GM23338 (cell line): Measurements from ENCODE around the gene TBC1D16. TPM values are rescaled to one million over a fixed set of nuclear protein-coding genes. Genes with fewer than 3 reads are reported as not detected.

Source experiments
- ATAC-seq: fragments of 200-7000 bp; cut with Tn5 transposase; 3 replicates; pipeline ENCODE4 v1.9.1; 2020
- DNase-seq: peaks from one replicate; pipeline ENCODE4 v3.0.0-alpha.2; 2015; ENCODE audit warnings: low spot score
- H2AFZ ChIP-seq: fragments of 200-600 bp; sonication (generic); 2 replicates; pipeline ENCODE4 v1.8.0; 2016; ENCODE audit warnings: antibody characterized with exemption, mild to moderate bottlenecking, moderate library complexity
- H3F3A ChIP-seq: fragments of 200-600 bp; sonication (generic); replicated peaks from 2 replicates; pipeline ENCODE4 v1.8.0; 2017; ENCODE audit warnings: antibody characterized with exemption, mixed run types, low read depth
- H3K27ac ChIP-seq: fragments of 200-600 bp; sonication (generic); 2 replicates; pipeline ENCODE4 v1.6.1; 2016; ENCODE audit warnings: low read depth
- H3K27me3 ChIP-seq: fragments of 200-600 bp; sonication (generic); 2 replicates; pipeline ENCODE4 v1.8.0; 2016; ENCODE audit warnings: mild to moderate bottlenecking, mixed run types, moderate library complexity; ENCODE audit not compliant: insufficient read depth
- H3K36me3 ChIP-seq: fragments of 200-600 bp; sonication (generic); 2 replicates; pipeline ENCODE4 v1.8.0; 2016; ENCODE audit warnings: mild to moderate bottlenecking; ENCODE audit not compliant: insufficient read depth
- H3K4me1 ChIP-seq: fragments of 200-600 bp; sonication (generic); 2 replicates; pipeline ENCODE4 v1.8.0; 2016; ENCODE audit warnings: mild to moderate bottlenecking, moderate library complexity; ENCODE audit not compliant: insufficient read depth
- H3K4me2 ChIP-seq: fragments of 200-600 bp; sonication (generic); 2 replicates; pipeline ENCODE4 v1.7.1; 2017; ENCODE audit warnings: mixed run types
- H3K4me3 ChIP-seq: fragments of 200-600 bp; sonication (generic); 2 replicates; pipeline ENCODE4 v1.6.1; 2016; ENCODE audit warnings: mixed run types
- H3K79me2 ChIP-seq: fragments of 200-600 bp; sonication (generic); replicated peaks from 2 replicates; pipeline ENCODE4 v1.8.0; 2017; ENCODE audit warnings: mild to moderate bottlenecking; ENCODE audit not compliant: insufficient read depth
- H3K9me2 ChIP-seq: fragments of 200-600 bp; sonication (generic); 2 replicates; pipeline ENCODE4 v1.8.0; 2017; ENCODE audit not compliant: insufficient read depth
- H4K20me1 ChIP-seq: fragments of 200-600 bp; sonication (generic); replicated peaks from 2 replicates; pipeline ENCODE4 v1.8.0; 2017; ENCODE audit warnings: mild to moderate bottlenecking; ENCODE audit not compliant: insufficient read depth
- H3K27ac Mint-ChIP-seq: 2 replicates; pipeline ENCODE4 v1.8.0; 2020; ENCODE audit warnings: inconsistent platforms, mild to moderate bottlenecking, moderate library complexity, mixed read lengths
- H3K27me3 Mint-ChIP-seq: 3 replicates; pipeline ENCODE4 v1.8.0; 2022; ENCODE audit warnings: low read depth, mild to moderate bottlenecking, moderate library complexity, mixed read lengths, inconsistent platforms; ENCODE audit not compliant: insufficient read depth, poor library complexity
- H3K36me3 Mint-ChIP-seq: 3 replicates; pipeline ENCODE4 v1.8.0; 2021; ENCODE audit warnings: low read depth, mild to moderate bottlenecking, inconsistent platforms, moderate library complexity, mixed read lengths
- H3K4me1 Mint-ChIP-seq: 3 replicates; pipeline ENCODE4 v1.8.0; 2020; ENCODE audit warnings: mild to moderate bottlenecking, inconsistent platforms, mixed read lengths
- H3K4me3 Mint-ChIP-seq: 3 replicates; pipeline ENCODE4 v1.8.0; 2021; ENCODE audit warnings: moderate library complexity, mild to moderate bottlenecking, inconsistent platforms, mixed read lengths
- H3K9me3 Mint-ChIP-seq: 3 replicates; pipeline ENCODE4 v1.8.0; 2020; ENCODE audit warnings: moderate library complexity, mild to moderate bottlenecking, inconsistent platforms, mixed read lengths
- CREB1 ChIP-seq: fragments of 250-450 bp; sonication (Bioruptor Pico); IDR thresholded peaks from 2 replicates; pipeline ENCODE4 v1.5.0; 2020; ENCODE audit warnings: low read depth, mild to moderate bottlenecking, moderate library complexity
- EZH2 ChIP-seq: fragments of 200-600 bp; sonication (generic); IDR thresholded peaks from one replicate; pipeline ENCODE4 v1.8.0; 2017; ENCODE audit warnings: antibody characterized with exemption, mild to moderate bottlenecking, low read depth; ENCODE audit not compliant: unreplicated experiment
- EZH2phosphoT487 ChIP-seq: fragments of 200-600 bp; sonication (generic); IDR thresholded peaks from one replicate; pipeline ENCODE4 v1.8.1; 2018; ENCODE audit warnings: antibody characterized with exemption; ENCODE audit not compliant: unreplicated experiment
- JUNB ChIP-seq: IDR thresholded peaks from one replicate; pipeline ENCODE4 v1.6.1; 2016; ENCODE audit warnings: antibody characterized with exemption; ENCODE audit not compliant: unreplicated experiment
- NANOG ChIP-seq: IDR thresholded peaks from 2 replicates; pipeline ENCODE4 v1.6.1; 2016; ENCODE audit warnings: antibody characterized with exemption, borderline replicate concordance
- POLR2AphosphoS5 ChIP-seq: IDR thresholded peaks from 2 replicates; pipeline ENCODE4 v1.6.1; 2016; ENCODE audit warnings: antibody characterized with exemption, low read depth
- REST ChIP-seq: IDR thresholded peaks from one replicate; pipeline ENCODE4 v1.6.1; 2018; ENCODE audit warnings: antibody characterized with exemption; ENCODE audit not compliant: unreplicated experiment
- STAT1 ChIP-seq: IDR thresholded peaks from one replicate; pipeline ENCODE4 v1.6.1; 2016; ENCODE audit warnings: antibody characterized with exemption; ENCODE audit not compliant: unreplicated experiment
- ZNF114 ChIP-seq: fragments of 250-450 bp; sonication (Bioruptor Pico); IDR thresholded peaks from 2 replicates; pipeline ENCODE4 v1.5.0; 2020; ENCODE audit warnings: mild to moderate bottlenecking, moderate library complexity
- ZNF331 ChIP-seq: fragments of 250-450 bp; sonication (Bioruptor Pico); IDR thresholded peaks from 2 replicates; pipeline ENCODE4 v1.5.0; 2020; ENCODE audit warnings: low read depth, mild to moderate bottlenecking, moderate library complexity
- polyA plus RNA-seq: library from polyadenylated mRNA; unstranded; fragments of >200 nt; fragmentation: Nextera tagmentation; extraction: Ambion mirVana; gene quantifications from 2 replicates; pipeline ENCODE4 v1.2.1, GENCODE V29; 2016
- total RNA-seq: library from RNA; depleted of rRNA; stranded (reverse); fragments of >200 nt; shearing (Covaris generic); gene quantifications from 2 replicates; pipeline ENCODE4 v1.2.3, GENCODE V29; 2014
- TF ChIP-seq, protein P1 (sequence below): IDR thresholded peaks from 2 replicates; pipeline ENCODE4 v1.6.1; 2016; ENCODE audit warnings: antibody characterized with exemption
- TF ChIP-seq, protein P2 (sequence below), 2 experiments: fragments of 200-600 bp in 1 of 2; sonication (generic) in 1 of 2; conservative IDR thresholded peaks; 2 replicates each; pipeline versions ENCODE4 v1.5.1 to v1.6.1; 2016 to 2017; ENCODE audit warnings: antibody characterized with exemption in 2 of 2, low read depth in 2 of 2, mild to moderate bottlenecking in 2 of 2, moderate library complexity in 1 of 2

Gene TBC1D16
- total and polyA plus RNA-seq, 2 experiments from 2014 or later = 16.7 to 104 TPM

- H3K4me1 ChIP-seq = peaks cover 12% of the 10 kb centered on the region
- 0 out of 2 replicates have a peak, but pooled peaks cover 6% of the 10 kb centered on the region for H3F3A ChIP-seq
- DNase-seq = no peak
- peaks cover 29% of the 10 kb centered on the region for H3K27me3 Mint-ChIP-seq
- no peaks in the 10 kb centered on the region for H3K9me3 Mint-ChIP-seq
- H3K27me3 ChIP-seq = peaks cover 10% of the 10 kb centered on the region; the same call in 1 of the 2 replicates
- H3K4me3 Mint-ChIP-seq = no peak overlapping the region
- no peak overlapping the region for H3K4me3 ChIP-seq
- TF ChIP-seq JUNB = no peak
- ATAC-seq = no peak
- no peak overlapping the region for H3K4me2 ChIP-seq
- H3K4me1 Mint-ChIP-seq = peaks cover 22% of the 10 kb centered on the region
- no peaks in the 10 kb centered on the region for H3K79me2 ChIP-seq
- H3K36me3 ChIP-seq = no peaks in the 10 kb centered on the region
- no peak overlapping the region for H2AFZ ChIP-seq
- H3K27ac ChIP-seq = no peak overlapping the region
- no peak overlapping the region for H3K27ac Mint-ChIP-seq
- H3K9me2 ChIP-seq = no peaks in the 10 kb centered on the region
- H4K20me1 ChIP-seq = no peaks in the 10 kb centered on the region
- no peaks in the 10 kb centered on the region for H3K36me3 Mint-ChIP-seq
These were observed 109.0 kb downstream of the TBC1D16 start for GRCh38 chr17:79926605-79927135.

DNA sequence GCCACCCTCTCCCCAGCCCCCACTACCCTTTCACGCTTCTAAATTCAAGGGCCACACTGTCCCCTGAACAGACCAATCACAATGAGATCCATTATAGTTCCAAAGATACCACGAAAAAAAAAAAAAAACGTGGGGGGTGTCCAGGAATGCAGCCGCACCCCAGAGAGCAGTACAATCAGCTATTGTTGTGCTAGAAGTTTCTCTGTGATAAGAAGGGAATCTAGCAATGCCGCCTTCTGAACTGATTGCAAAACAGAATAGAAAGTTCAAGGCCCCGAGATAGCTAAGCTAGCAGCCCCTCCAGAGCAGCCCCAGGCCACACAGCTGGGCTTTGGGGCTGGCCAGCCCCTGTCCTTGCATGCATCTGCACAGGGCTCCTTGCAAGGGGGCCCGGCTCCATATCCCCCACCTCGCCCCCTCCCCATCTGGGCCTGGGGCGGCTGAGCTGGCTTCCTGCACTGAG, 109.5 kb downstream of the TBC1D16 start:
- Mint-ChIP-seq H3K4me1 (peaks cover 17% of the 10 kb centered on the region), H3K27me3 (peaks cover 24% of the 10 kb centered on the region), H3K9me3 (no peaks in the 10 kb centered on the region), H3K36me3 (no peaks in the 10 kb centered on the region), H3K27ac (no peak overlapping the region), H3K4me3 (no peak overlapping the region)
- Histone ChIP-seq H4K20me1 (no peaks in the 10 kb centered on the region), H3K4me2 (no peak overlapping the region), H3K4me1 (peaks cover 7% of the 10 kb centered on the region; the same call in 1 of the 2 replicates), H3K36me3 (no peaks in the 10 kb centered on the region), H3K79me2 (no peaks in the 10 kb centered on the region), H3K4me3 (no peak overlapping the region), H3F3A (0 out of 2 replicates have a peak, but pooled peaks cover 6% of the 10 kb centered on the region), H3K9me2 (no peaks in the 10 kb centered on the region), H3K27ac (no peak overlapping the region), H3K27me3 (peaks cover 10% of the 10 kb centered on the region; the same call in 1 of the 2 replicates), H2AFZ (no peak overlapping the region)
- DNase-seq = no peak
- ATAC-seq = no peak
- TF ChIP-seq EZH2 (no peak), NANOG (no peak), REST (no peak), CREB1 (CRISPR knock-in tag) (no peak), STAT1 (no peak), POLR2AphosphoS5 (no peak), ZNF114 (CRISPR knock-in tag) (no peak), ZNF331 (CRISPR knock-in tag) (no peak), EZH2phosphoT487 (no peak)
- TF ChIP-seq, protein P1, sequence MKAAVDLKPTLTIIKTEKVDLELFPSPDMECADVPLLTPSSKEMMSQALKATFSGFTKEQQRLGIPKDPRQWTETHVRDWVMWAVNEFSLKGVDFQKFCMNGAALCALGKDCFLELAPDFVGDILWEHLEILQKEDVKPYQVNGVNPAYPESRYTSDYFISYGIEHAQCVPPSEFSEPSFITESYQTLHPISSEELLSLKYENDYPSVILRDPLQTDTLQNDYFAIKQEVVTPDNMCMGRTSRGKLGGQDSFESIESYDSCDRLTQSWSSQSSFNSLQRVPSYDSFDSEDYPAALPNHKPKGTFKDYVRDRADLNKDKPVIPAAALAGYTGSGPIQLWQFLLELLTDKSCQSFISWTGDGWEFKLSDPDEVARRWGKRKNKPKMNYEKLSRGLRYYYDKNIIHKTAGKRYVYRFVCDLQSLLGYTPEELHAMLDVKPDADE = no peak
- TF ChIP-seq, protein P2, sequence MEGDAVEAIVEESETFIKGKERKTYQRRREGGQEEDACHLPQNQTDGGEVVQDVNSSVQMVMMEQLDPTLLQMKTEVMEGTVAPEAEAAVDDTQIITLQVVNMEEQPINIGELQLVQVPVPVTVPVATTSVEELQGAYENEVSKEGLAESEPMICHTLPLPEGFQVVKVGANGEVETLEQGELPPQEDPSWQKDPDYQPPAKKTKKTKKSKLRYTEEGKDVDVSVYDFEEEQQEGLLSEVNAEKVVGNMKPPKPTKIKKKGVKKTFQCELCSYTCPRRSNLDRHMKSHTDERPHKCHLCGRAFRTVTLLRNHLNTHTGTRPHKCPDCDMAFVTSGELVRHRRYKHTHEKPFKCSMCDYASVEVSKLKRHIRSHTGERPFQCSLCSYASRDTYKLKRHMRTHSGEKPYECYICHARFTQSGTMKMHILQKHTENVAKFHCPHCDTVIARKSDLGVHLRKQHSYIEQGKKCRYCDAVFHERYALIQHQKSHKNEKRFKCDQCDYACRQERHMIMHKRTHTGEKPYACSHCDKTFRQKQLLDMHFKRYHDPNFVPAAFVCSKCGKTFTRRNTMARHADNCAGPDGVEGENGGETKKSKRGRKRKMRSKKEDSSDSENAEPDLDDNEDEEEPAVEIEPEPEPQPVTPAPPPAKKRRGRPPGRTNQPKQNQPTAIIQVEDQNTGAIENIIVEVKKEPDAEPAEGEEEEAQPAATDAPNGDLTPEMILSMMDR (conservative IDR thresholded peaks at IDR 0.05; ENCODE audit: low read depth in 2 of 2) = no peak
